ENCODE results near the gene GSKIP.

Gene GSKIP

DNA sequence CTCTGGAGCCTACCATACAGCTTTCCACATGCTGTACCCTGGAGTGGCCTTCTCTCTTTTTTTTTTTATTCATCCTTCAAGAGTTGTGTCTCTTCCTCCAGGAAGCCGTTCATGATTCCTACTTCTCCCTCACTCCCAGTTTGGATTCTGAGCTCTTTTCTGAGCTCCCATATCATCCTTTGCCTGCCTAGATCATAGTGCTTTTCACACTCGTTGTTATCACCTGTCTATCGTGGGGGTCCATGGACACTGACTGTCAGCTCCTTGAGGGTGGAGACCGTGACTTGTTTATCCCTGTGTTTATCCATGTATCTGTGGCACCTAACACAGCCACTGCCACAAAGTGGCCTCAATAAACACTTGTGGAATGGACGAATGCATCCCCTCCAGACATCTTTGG is 35.6 kb downstream of the GSKIP start:
- Histone ChIP-seq H3K4ac (ENCODE audit: low read depth in 1 of 2, low read length in 2 of 2) (no peak overlapping the region), H4K91ac (ENCODE audit: low read length) (no peak overlapping the region), H3K4me2 (ENCODE audit: low read length, poor library complexity, severe bottlenecking) (no peak overlapping the region), H4K8ac (ENCODE audit: low read length) (no peak overlapping the region), H3K18ac (ENCODE audit: low read depth in 1 of 2, low read length in 2 of 2) (no peak overlapping the region), H3K79me1 (replicated peaks; ENCODE audit: low read length, poor library complexity, severe bottlenecking) (no peaks in the 10 kb centered on the region), H2AK5ac (ENCODE audit: low read length, severe bottlenecking) (no peak overlapping the region), H3K23ac (ENCODE audit: low read length in 2 of 2) (no peak overlapping the region), H3K36me3 (ENCODE audit: control insufficient read depth in 1 of 2, insufficient read depth in 2 of 2, low read depth in 1 of 2, low read length in 2 of 2) (no peaks in the 10 kb centered on the region), H3K9ac (ENCODE audit: low read length) (no peak overlapping the region), H3K9me3 (ENCODE audit: control insufficient read depth, low read length) (no peaks in the 10 kb centered on the region), H3K27me3 (ENCODE audit: control insufficient read depth in 1 of 2, insufficient read depth in 1 of 2, low read length in 2 of 2) (peaks cover 0 to 28% of the 10 kb centered on the region in 2 experiments), H2BK15ac (ENCODE audit: low read depth, poor library complexity, severe bottlenecking) (no peak overlapping the region), H3K14ac (ENCODE audit: low read length in 2 of 2) (no peak overlapping the region), H3K27ac (ENCODE audit: low read length, poor library complexity, severe bottlenecking) (no peak overlapping the region), H2AFZ (ENCODE audit: low read depth, low read length) (no peak overlapping the region), H3K4me3 (ENCODE audit: insufficient read depth in 1 of 2, low read depth in 1 of 2, low read length in 2 of 2) (no peak overlapping the region), H2BK12ac (ENCODE audit: low read length in 2 of 2) (no peak overlapping the region), H3K4me1 (ENCODE audit: control insufficient read depth, insufficient read depth, low read depth, low read length) (no peaks in the 10 kb centered on the region), H2BK5ac (ENCODE audit: low read depth, low read length, poor library complexity, severe bottlenecking) (no peak overlapping the region), H2BK120ac (ENCODE audit: low read depth, low read length) (no peak overlapping the region)
- no peak for DNase-seq
- WGBS, result 81% methylated on average over 5 of the region's 5 CpGs

- Histone ChIP-seq H3K36me3 (ENCODE audit: control insufficient read depth in 1 of 2, insufficient read depth in 2 of 2, low read depth in 1 of 2, low read length in 2 of 2) (no peaks in the 10 kb centered on the region), H3K14ac (ENCODE audit: low read length in 2 of 2) (no peak overlapping the region), H2BK12ac (ENCODE audit: low read length in 2 of 2) (no peak overlapping the region), H3K4me3 (ENCODE audit: insufficient read depth in 1 of 2, low read depth in 1 of 2, low read length in 2 of 2) (no peak overlapping the region), H3K4me1 (ENCODE audit: control insufficient read depth, insufficient read depth, low read depth, low read length) (no peaks in the 10 kb centered on the region), H2AK5ac (ENCODE audit: low read length, severe bottlenecking) (no peak overlapping the region), H3K23ac (ENCODE audit: low read length in 2 of 2) (no peak overlapping the region), H3K4ac (ENCODE audit: low read depth in 1 of 2, low read length in 2 of 2) (no peak overlapping the region), H4K8ac (ENCODE audit: low read length) (no peak overlapping the region), H3K9me3 (ENCODE audit: control insufficient read depth, low read length) (no peaks in the 10 kb centered on the region), H2BK120ac (ENCODE audit: low read depth, low read length) (no peak overlapping the region), H3K18ac (ENCODE audit: low read depth in 1 of 2, low read length in 2 of 2) (no peak overlapping the region), H2AFZ (ENCODE audit: low read depth, low read length) (no peak overlapping the region), H3K79me1 (replicated peaks; ENCODE audit: low read length, poor library complexity, severe bottlenecking) (no peaks in the 10 kb centered on the region), H3K4me2 (ENCODE audit: low read length, poor library complexity, severe bottlenecking) (no peak overlapping the region), H3K27ac (ENCODE audit: low read length, poor library complexity, severe bottlenecking) (no peak overlapping the region), H3K27me3 (ENCODE audit: control insufficient read depth in 1 of 2, insufficient read depth in 1 of 2, low read length in 2 of 2) (peaks cover 0 to 28% of the 10 kb centered on the region in 2 experiments), H3K9ac (ENCODE audit: low read length) (no peak overlapping the region), H4K91ac (ENCODE audit: low read length) (no peak overlapping the region), H2BK5ac (ENCODE audit: low read depth, low read length, poor library complexity, severe bottlenecking) (no peak overlapping the region), H2BK15ac (ENCODE audit: low read depth, poor library complexity, severe bottlenecking) (no peak overlapping the region)
- DNase-seq, result no peak
- WGBS, result 79% methylated on average over 9 of the region's 9 CpGs
Observed at GRCh38 chr14:96399405-96399804, 36.1 kb downstream of the GSKIP start.

GRCh38 chr14:96400495-96400894 is 37.2 kb downstream of the GSKIP start:
- no peak overlapping the region for H3K27ac ChIP-seq (ENCODE audit: low read length, poor library complexity, severe bottlenecking)
- no peak overlapping the region for H2BK12ac ChIP-seq (ENCODE audit: low read length in 2 of 2)
- H2AK5ac ChIP-seq (ENCODE audit: low read length, severe bottlenecking), result no peak overlapping the region
- H4K91ac ChIP-seq (ENCODE audit: low read length), result no peak overlapping the region
- no peaks in the 10 kb centered on the region for H3K9me3 ChIP-seq (ENCODE audit: control insufficient read depth, low read length)
- no peak overlapping the region for H3K4me2 ChIP-seq (ENCODE audit: low read length, poor library complexity, severe bottlenecking)
- H2BK15ac ChIP-seq (ENCODE audit: low read depth, poor library complexity, severe bottlenecking), result no peak overlapping the region
- no peak overlapping the region for H3K4ac ChIP-seq (ENCODE audit: low read depth in 1 of 2, low read length in 2 of 2)
- no peak overlapping the region for H3K23ac ChIP-seq (ENCODE audit: low read length in 2 of 2)
- H3K18ac ChIP-seq (ENCODE audit: low read depth in 1 of 2, low read length in 2 of 2), result no peak overlapping the region
- WGBS, result 73% methylated on average over 5 of the region's 5 CpGs
- no peak overlapping the region for H2BK120ac ChIP-seq (ENCODE audit: low read depth, low read length)
- H3K4me3 ChIP-seq (ENCODE audit: insufficient read depth in 1 of 2, low read depth in 1 of 2, low read length in 2 of 2), result no peak overlapping the region
- H3K79me1 ChIP-seq (replicated peaks; ENCODE audit: low read length, poor library complexity, severe bottlenecking), result no peaks in the 10 kb centered on the region
- H3K4me1 ChIP-seq (ENCODE audit: control insufficient read depth, insufficient read depth, low read depth, low read length), result no peaks in the 10 kb centered on the region
- DNase-seq, result no peak
- H3K9ac ChIP-seq (ENCODE audit: low read length), result no peak overlapping the region
- no peak overlapping the region for H2AFZ ChIP-seq (ENCODE audit: low read depth, low read length)
- no peak overlapping the region for H2BK5ac ChIP-seq (ENCODE audit: low read depth, low read length, poor library complexity, severe bottlenecking)
- H3K27me3 ChIP-seq (ENCODE audit: control insufficient read depth in 1 of 2, insufficient read depth in 1 of 2, low read length in 2 of 2), result peaks cover 0 to 28% of the 10 kb centered on the region in 2 experiments
- H4K8ac ChIP-seq (ENCODE audit: low read length), result no peak overlapping the region
- H3K36me3 ChIP-seq (ENCODE audit: control insufficient read depth in 1 of 2, insufficient read depth in 2 of 2, low read depth in 1 of 2, low read length in 2 of 2), result no peaks in the 10 kb centered on the region
- H3K14ac ChIP-seq (ENCODE audit: low read length in 2 of 2), result no peak overlapping the region

DNA sequence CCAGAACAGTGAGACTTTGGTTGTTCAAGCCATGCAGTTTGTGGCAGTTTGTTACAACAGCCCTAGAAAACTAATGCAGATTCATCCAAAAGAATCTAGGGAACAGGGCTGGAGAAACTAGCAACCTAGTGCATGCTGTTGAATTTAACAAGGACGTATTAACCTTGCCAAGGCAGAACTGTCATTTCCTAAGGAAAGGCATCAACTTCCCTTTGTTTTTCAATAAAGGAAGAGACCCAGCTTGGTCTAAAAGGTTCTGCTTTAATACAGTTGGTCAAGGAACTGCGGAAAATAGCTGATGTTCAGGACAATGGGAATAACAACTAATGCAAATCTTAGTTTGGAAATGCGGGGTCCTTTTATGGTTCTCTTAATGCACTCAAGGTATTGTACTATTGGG is 40.1 kb downstream of the GSKIP start:
- Histone ChIP-seq H3K79me1 (replicated peaks; ENCODE audit: low read length, poor library complexity, severe bottlenecking) (no peaks in the 10 kb centered on the region), H2AFZ (ENCODE audit: low read depth, low read length) (no peak overlapping the region), H3K14ac (ENCODE audit: low read length in 2 of 2) (no peak overlapping the region), H3K23ac (ENCODE audit: low read length in 2 of 2) (no peak overlapping the region), H2BK15ac (ENCODE audit: low read depth, poor library complexity, severe bottlenecking) (no peak overlapping the region), H3K18ac (ENCODE audit: low read depth in 1 of 2, low read length in 2 of 2) (no peak overlapping the region), H3K27me3 (ENCODE audit: control insufficient read depth in 1 of 2, insufficient read depth in 1 of 2, low read length in 2 of 2) (peaks cover 0 to 20% of the 10 kb centered on the region in 2 experiments), H2AK5ac (ENCODE audit: low read length, severe bottlenecking) (no peak overlapping the region), H4K8ac (ENCODE audit: low read length) (no peak overlapping the region), H3K4me2 (ENCODE audit: low read length, poor library complexity, severe bottlenecking) (no peak overlapping the region), H4K91ac (ENCODE audit: low read length) (no peak overlapping the region), H3K27ac (ENCODE audit: low read length, poor library complexity, severe bottlenecking) (no peak overlapping the region), H3K4ac (ENCODE audit: low read depth in 1 of 2, low read length in 2 of 2) (no peak overlapping the region), H3K9ac (ENCODE audit: low read length) (no peak overlapping the region), H2BK120ac (ENCODE audit: low read depth, low read length) (no peak overlapping the region), H3K9me3 (ENCODE audit: control insufficient read depth, low read length) (no peaks in the 10 kb centered on the region), H3K4me3 (ENCODE audit: insufficient read depth in 1 of 2, low read depth in 1 of 2, low read length in 2 of 2) (no peak overlapping the region), H2BK5ac (ENCODE audit: low read depth, low read length, poor library complexity, severe bottlenecking) (no peak overlapping the region), H3K4me1 (ENCODE audit: control insufficient read depth, insufficient read depth, low read depth, low read length) (no peaks in the 10 kb centered on the region), H2BK12ac (ENCODE audit: low read length in 2 of 2) (no peak overlapping the region), H3K36me3 (ENCODE audit: control insufficient read depth in 1 of 2, insufficient read depth in 2 of 2, low read depth in 1 of 2, low read length in 2 of 2) (no peaks in the 10 kb centered on the region)
- WGBS, result 83% methylated on average over 3 of the region's 3 CpGs
- DNase-seq, result no peak
